ENCODE results near the gene IL12RB1.

The IL12RB1 gene

GRCh38 chr19:18086590-18087138 is at the start of gene IL12RB1:
TSS of gene IL12RB1 (minus strand) at chr19:18086934. CDS start at chr19:18086823, 111 bp downstream.
- no peak for DNase-seq

- no peak for DNase-seq
Measured at GRCh38 chr19:18135712-18136584, 49.2 kb upstream of the IL12RB1 start.

- no peak for DNase-seq
Measured at GRCh38 chr19:18131841-18132596, 45.3 kb upstream of the IL12RB1 start.

GRCh38 chr19:18130523-18131242 is 43.9 kb upstream of the IL12RB1 start:
- no peak for DNase-seq

- DNase-seq: no peak
Measured at GRCh38 chr19:18128805-18129204, 42.1 kb upstream of the IL12RB1 start.

GRCh38 chr19:18128044-18128443 is 41.3 kb upstream of the IL12RB1 start:
- no peak for DNase-seq

- DNase-seq: no peak
Measured at GRCh38 chr19:18126097-18126496, 39.4 kb upstream of the IL12RB1 start.

- DNase-seq: no peak
Measured at GRCh38 chr19:18123819-18124218, 37.1 kb upstream of the IL12RB1 start.

- DNase-seq: no peak
Measured at GRCh38 chr19:18122860-18123795, 36.4 kb upstream of the IL12RB1 start.

- no peak for DNase-seq
Measured at GRCh38 chr19:18122424-18122823, 35.7 kb upstream of the IL12RB1 start.

- no peak for DNase-seq
Measured at GRCh38 chr19:18121166-18121565, 34.4 kb upstream of the IL12RB1 start.

- no peak for DNase-seq
Measured at GRCh38 chr19:18120127-18120526, 33.4 kb upstream of the IL12RB1 start.

- no peak for DNase-seq
Measured at GRCh38 chr19:18119717-18120105, 33.0 kb upstream of the IL12RB1 start.

GRCh38 chr19:18119013-18119716 is 32.4 kb upstream of the IL12RB1 start:
- no peak for DNase-seq

GRCh38 chr19:18118420-18119012 is 31.8 kb upstream of the IL12RB1 start:
- no peak for DNase-seq

GRCh38 chr19:18117692-18118378 is 31.1 kb upstream of the IL12RB1 start:
- peak; percentile 41 for DNase-seq

- DNase-seq: no peak
Measured at GRCh38 chr19:18117364-18117691, 30.6 kb upstream of the IL12RB1 start.

- DNase-seq: no peak
Measured at GRCh38 chr19:18114483-18114882, 27.7 kb upstream of the IL12RB1 start.

- DNase-seq: no peak
Measured at GRCh38 chr19:18113827-18114226, 27.1 kb upstream of the IL12RB1 start.

- DNase-seq: peak; percentile 20
Measured at GRCh38 chr19:18112989-18113478, 26.3 kb upstream of the IL12RB1 start.

Data from NCI-H1048 (cell line).